CD14-positive monocyte (primary cell): ENCODE measurements around the gene ALPI. TPM values are rescaled to one million over a fixed set of nuclear protein-coding genes. Genes with fewer than 3 reads are reported as not detected.
"Not testable (repeated sequence)": the region's sequence is repeated elsewhere in the genome, so short reads cannot be mapped to it uniquely, and the experiment has no call there.

Experiments used
- DNase-seq, 3 donors: peaks; one replicate each; pipeline ENCODE4 v3.0.0-alpha.2; 2011 to 2022
- H2AFZ ChIP-seq: 2 replicates; pipeline ENCODE4 v1.6.0; 2012; ENCODE audit warnings: mild to moderate bottlenecking, low read depth, low read length, inconsistent platforms; ENCODE audit not compliant: insufficient read depth, poor library complexity, severe bottlenecking
- H3K27ac ChIP-seq, 2 donors: 1 replicate in 1 of 2; 2 replicates in 1 of 2; pipeline ENCODE4 v1.5.1; 2012 to 2013; ENCODE audit warnings: low read length in 2 of 2, control low read depth in 1 of 2, inconsistent platforms in 1 of 2, low read depth in 1 of 2, mild to moderate bottlenecking in 1 of 2
- H3K27me3 ChIP-seq, 2 donors: one replicate each; pipeline versions ENCODE4 v1.6.0 to v1.6.1; 2011 to 2013; ENCODE audit warnings: low read length in 2 of 2; ENCODE audit not compliant: control insufficient read depth in 2 of 2, insufficient read depth in 2 of 2
- H3K36me3 ChIP-seq, 2 donors: replicated peaks in 1 of 2; 1 replicate in 1 of 2; 2 replicates in 1 of 2; pipeline versions ENCODE4 v1.5.1 to v1.6.1; 2012 to 2013; ENCODE audit warnings: low read length in 2 of 2, control low read depth in 1 of 2, inconsistent platforms in 1 of 2, mild to moderate bottlenecking in 1 of 2; ENCODE audit not compliant: insufficient read depth in 2 of 2, control insufficient read depth in 1 of 2
- H3K4me1 ChIP-seq, 2 donors: 1 replicate in 1 of 2; 2 replicates in 1 of 2; pipeline versions ENCODE4 v1.5.1 to v1.6.1; 2012 to 2013; ENCODE audit warnings: low read length in 2 of 2, control low read depth in 1 of 2, inconsistent platforms in 1 of 2, mild to moderate bottlenecking in 1 of 2, moderate library complexity in 1 of 2; ENCODE audit not compliant: insufficient read depth in 2 of 2, control insufficient read depth in 1 of 2
- H3K4me2 ChIP-seq: replicated peaks from 2 replicates; pipeline ENCODE3; 2012; ENCODE audit warnings: low read length, moderate library complexity, mild to moderate bottlenecking; ENCODE audit not compliant: poor library complexity, severe bottlenecking; ENCODE audit errors: extremely low read depth
- H3K4me3 ChIP-seq, 3 experiments: fragments of 200-600 bp in 1 of 3; sonication (generic) in 1 of 3; replicated peaks in 1 of 3; 1 replicate in 2 of 3; 2 replicates in 1 of 3; pipeline ENCODE4 v1.5.1; 2011 to 2013; ENCODE audit warnings: low read length in 3 of 3, mild to moderate bottlenecking in 3 of 3, control low read depth in 2 of 3, low read depth in 2 of 3, inconsistent platforms in 1 of 3, moderate library complexity in 1 of 3
- H3K79me2 ChIP-seq: 2 replicates; pipeline ENCODE4 v1.6.0; 2012; ENCODE audit warnings: mild to moderate bottlenecking, control low read depth, inconsistent platforms, low read length, moderate library complexity; ENCODE audit not compliant: insufficient read depth
- H3K9ac ChIP-seq: 2 replicates; pipeline ENCODE4 v1.6.0; 2017; ENCODE audit warnings: low read length, mild to moderate bottlenecking; ENCODE audit not compliant: insufficient read depth, poor library complexity, severe bottlenecking
- H3K9me3 ChIP-seq, 2 donors: replicated peaks in 1 of 2; 1 replicate in 1 of 2; 2 replicates in 1 of 2; pipeline versions ENCODE4 v1.5.1 to v1.6.1; 2012 to 2013; ENCODE audit warnings: low read length in 2 of 2, control low read depth in 1 of 2; ENCODE audit not compliant: control insufficient read depth in 1 of 2, insufficient read depth in 1 of 2
- H4K20me1 ChIP-seq: 2 replicates; pipeline ENCODE4 v1.6.0; 2012; ENCODE audit warnings: mild to moderate bottlenecking, low read length, control low read depth, moderate library complexity; ENCODE audit not compliant: insufficient read depth
- H3K27ac Mint-ChIP-seq, 7 donors: one replicate each; pipeline ENCODE4 v1.8.0; 2020; ENCODE audit warnings: mild to moderate bottlenecking in 7 of 7, mixed read lengths in 7 of 7, moderate library complexity in 6 of 7, inconsistent platforms in 2 of 7
- H3K27me3 Mint-ChIP-seq, 3 donors: one replicate each; pipeline ENCODE4 v1.8.0; 2021 to 2022; ENCODE audit warnings: low read depth in 3 of 3, mild to moderate bottlenecking in 3 of 3, mixed read lengths in 3 of 3, moderate library complexity in 3 of 3, inconsistent platforms in 1 of 3
- H3K36me3 Mint-ChIP-seq, 2 donors: one replicate each; pipeline ENCODE4 v1.8.0; 2020; ENCODE audit warnings: mixed read lengths in 2 of 2, inconsistent platforms in 1 of 2, mild to moderate bottlenecking in 1 of 2
- H3K4me1 Mint-ChIP-seq: one replicate; pipeline ENCODE4 v1.8.0; 2020; ENCODE audit warnings: mild to moderate bottlenecking, mixed read lengths
- H3K4me3 Mint-ChIP-seq, 2 donors: one replicate each; pipeline ENCODE4 v1.8.0; 2020; ENCODE audit warnings: mild to moderate bottlenecking in 2 of 2, mixed read lengths in 2 of 2, moderate library complexity in 1 of 2
- H3K9me3 Mint-ChIP-seq, 7 donors: one replicate each; pipeline ENCODE4 v1.8.0; 2020 to 2022; ENCODE audit warnings: mixed read lengths in 7 of 7, mild to moderate bottlenecking in 6 of 7, moderate library complexity in 6 of 7, inconsistent platforms in 2 of 7
- WGBS: methylation state at CpG from one replicate; pipeline ENCODE4 v1.1.5; 2013; ENCODE audit warnings: missing lambda C conversion rate; ENCODE audit not compliant: insufficient coverage; 5-methylcytosine and 5-hydroxymethylcytosine counted together
- intact Hi-C, 2 donors: fragments of 100-400 bp; cut with micrococcal nuclease; formaldehyde crosslinking; loops; one replicate each; pipeline versions ENCODE4 v1.15.0 to v1.15.1; 2023
- polyA plus RNA-seq, 3 donors: library from polyadenylated mRNA; depleted of rRNA in 1 of 3; unstranded in 2 of 3; stranded (reverse) in 1 of 3; fragments of 300-500 nt in 2 of 3; fragments of >200 nt in 1 of 3; fragmentation: Illumina TruSeq in 2 of 3; gene quantifications; 1 replicate in 2 of 3; 2 replicates in 1 of 3; pipeline ENCODE4 v1.2.3, GENCODE V29; 2012 to 2021
- TF ChIP-seq, protein P1 (sequence below): fragments of 200-600 bp; IDR thresholded peaks from one replicate; pipeline ENCODE4 v1.8.0; 2022; ENCODE audit warnings: antibody characterized with exemption, mild to moderate bottlenecking

Gene ALPI
- polyA plus RNA-seq, 3 donors = not detected

DNA sequence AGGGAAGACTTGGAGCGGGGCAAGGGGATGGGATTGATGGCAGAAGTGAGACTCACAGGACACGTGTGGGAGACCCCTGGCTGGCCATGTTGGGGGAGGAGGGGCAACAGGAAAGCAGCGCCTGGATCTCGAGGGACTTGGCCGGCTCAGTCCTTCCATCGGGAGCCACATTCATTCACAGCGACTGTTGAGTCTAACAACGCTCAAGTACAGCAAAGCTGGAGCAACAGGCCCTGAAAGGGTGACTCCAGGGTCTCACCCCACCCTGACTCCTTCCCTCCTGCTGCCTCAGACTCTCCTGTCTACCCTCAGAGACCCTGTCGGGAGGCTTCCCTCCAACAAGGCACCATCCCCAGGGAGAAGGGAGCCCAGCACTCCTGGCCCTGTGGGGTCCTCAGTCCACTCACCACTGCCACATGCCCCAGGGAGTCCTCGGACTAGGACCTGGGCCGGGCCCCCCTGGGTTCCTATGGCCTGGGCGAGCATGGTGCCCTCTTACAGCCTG, 14.8 kb upstream of the ALPI start:
- H3K4me2 ChIP-seq = no peak overlapping the region
- H3K4me1 ChIP-seq = no peaks in the 10 kb centered on the region
- peaks cover 0 to 10% (median 8%) of the 10 kb centered on the region in 3 donors for H3K27me3 Mint-ChIP-seq
- no peak overlapping the region for H3K4me3 ChIP-seq
- intact Hi-C loops = loop anchor here in 1 of 2 donors (2.0 kb wide), 1 partner anchor 534 kb away; no protein-coding TSS in a partner anchor
- no peaks in the 10 kb centered on the region for H3K36me3 Mint-ChIP-seq
- H3K4me1 Mint-ChIP-seq = peaks cover 3% of the 10 kb centered on the region
- no peaks in the 10 kb centered on the region for H3K79me2 ChIP-seq
- no peaks in the 10 kb centered on the region for H3K9me3 ChIP-seq
- no peaks in the 10 kb centered on the region for H4K20me1 ChIP-seq
- H2AFZ ChIP-seq = no peak overlapping the region
- TF ChIP-seq, protein P1, sequence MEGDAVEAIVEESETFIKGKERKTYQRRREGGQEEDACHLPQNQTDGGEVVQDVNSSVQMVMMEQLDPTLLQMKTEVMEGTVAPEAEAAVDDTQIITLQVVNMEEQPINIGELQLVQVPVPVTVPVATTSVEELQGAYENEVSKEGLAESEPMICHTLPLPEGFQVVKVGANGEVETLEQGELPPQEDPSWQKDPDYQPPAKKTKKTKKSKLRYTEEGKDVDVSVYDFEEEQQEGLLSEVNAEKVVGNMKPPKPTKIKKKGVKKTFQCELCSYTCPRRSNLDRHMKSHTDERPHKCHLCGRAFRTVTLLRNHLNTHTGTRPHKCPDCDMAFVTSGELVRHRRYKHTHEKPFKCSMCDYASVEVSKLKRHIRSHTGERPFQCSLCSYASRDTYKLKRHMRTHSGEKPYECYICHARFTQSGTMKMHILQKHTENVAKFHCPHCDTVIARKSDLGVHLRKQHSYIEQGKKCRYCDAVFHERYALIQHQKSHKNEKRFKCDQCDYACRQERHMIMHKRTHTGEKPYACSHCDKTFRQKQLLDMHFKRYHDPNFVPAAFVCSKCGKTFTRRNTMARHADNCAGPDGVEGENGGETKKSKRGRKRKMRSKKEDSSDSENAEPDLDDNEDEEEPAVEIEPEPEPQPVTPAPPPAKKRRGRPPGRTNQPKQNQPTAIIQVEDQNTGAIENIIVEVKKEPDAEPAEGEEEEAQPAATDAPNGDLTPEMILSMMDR = no peak
- H3K27ac Mint-ChIP-seq = no peak overlapping the region
- no peaks in the 10 kb centered on the region for H3K9me3 Mint-ChIP-seq
- no peak overlapping the region for H3K4me3 Mint-ChIP-seq
- no peak overlapping the region for H3K9ac ChIP-seq
- no peaks in the 10 kb centered on the region for H3K36me3 ChIP-seq
- H3K27me3 ChIP-seq = no peaks in the 10 kb centered on the region
- H3K27ac ChIP-seq = no peak overlapping the region
- WGBS = 82% methylated on average over 12 of the region's 12 CpGs
- no peak for DNase-seq

DNA sequence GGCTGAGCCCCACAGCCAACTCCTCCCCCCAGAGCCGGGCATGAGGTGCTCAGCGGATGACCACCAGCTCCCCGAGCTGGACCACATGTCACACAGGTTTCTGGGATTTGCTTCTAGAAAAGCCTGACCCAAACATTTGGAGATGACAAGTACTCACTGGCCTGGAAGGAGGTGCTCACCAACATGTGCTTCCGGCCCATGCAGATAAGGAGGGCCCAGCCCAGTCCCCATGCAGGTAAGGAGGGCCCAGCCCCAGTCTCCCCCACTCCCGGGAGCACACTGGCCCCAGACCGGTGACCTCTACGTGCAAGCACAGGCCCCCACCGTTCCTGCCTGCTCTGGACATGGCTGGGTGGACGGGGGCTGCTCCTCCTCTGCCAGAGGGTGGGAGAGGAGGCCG, 14.0 kb upstream of the ALPI start:
- not testable (repeated sequence) for H3K4me2 ChIP-seq, H3K9me3 ChIP-seq, H3K4me3 ChIP-seq, H3K27ac ChIP-seq, H3K27ac Mint-ChIP-seq, H4K20me1 ChIP-seq, H2AFZ ChIP-seq, H3K27me3 ChIP-seq, H3K9ac ChIP-seq, H3K4me1 Mint-ChIP-seq, H3K4me1 ChIP-seq, H3K4me3 Mint-ChIP-seq, DNase-seq, H3K36me3 ChIP-seq, H3K9me3 Mint-ChIP-seq, H3K36me3 Mint-ChIP-seq, H3K79me2 ChIP-seq
- intact Hi-C loops = loop anchor here in 1 of 2 donors (2.0 kb wide), 1 partner anchor 535 kb away; no protein-coding TSS in a partner anchor
- 92% methylated on average over 2 of the region's 10 CpGs for WGBS
- H3K27me3 Mint-ChIP-seq = peaks cover 0 to 10% (median 5%) of the 10 kb centered on the region in 3 donors

DNA sequence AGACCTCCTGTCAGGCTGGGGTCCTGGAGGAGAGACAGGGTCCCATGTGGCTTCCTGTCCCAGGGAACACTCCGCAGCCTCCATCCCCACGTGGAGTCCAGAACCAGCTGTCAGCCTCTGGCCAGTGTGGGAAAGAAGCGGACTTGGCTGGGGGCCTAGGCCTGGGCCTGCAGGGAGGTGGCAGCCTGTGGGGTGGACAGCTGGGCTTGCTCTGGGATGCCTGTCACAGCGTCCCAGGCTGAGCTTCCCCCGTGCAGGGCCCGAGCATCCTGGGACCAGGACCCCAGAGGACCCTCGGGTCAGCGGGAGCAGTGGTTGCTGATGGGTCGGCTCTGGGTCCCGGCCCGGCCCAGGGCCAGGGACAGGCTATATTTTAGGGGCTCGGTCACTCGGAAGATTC, 13.5 kb upstream of the ALPI start:
- H3K9me3 Mint-ChIP-seq, H3K36me3 ChIP-seq, H3K36me3 Mint-ChIP-seq, H3K9me3 ChIP-seq, H3K4me3 ChIP-seq, intact Hi-C loops, H2AFZ ChIP-seq, H3K4me1 ChIP-seq, H3K9ac ChIP-seq, H3K79me2 ChIP-seq, H3K27ac Mint-ChIP-seq, H3K27me3 ChIP-seq, H3K4me3 Mint-ChIP-seq, H3K4me1 Mint-ChIP-seq, H3K27ac ChIP-seq, H3K4me2 ChIP-seq, H4K20me1 ChIP-seq, DNase-seq: not testable (repeated sequence)
- WGBS = 96% methylated on average over 7 of the region's 13 CpGs
- H3K27me3 Mint-ChIP-seq = peaks cover 0 to 10% (median 5%) of the 10 kb centered on the region in 3 donors

DNA sequence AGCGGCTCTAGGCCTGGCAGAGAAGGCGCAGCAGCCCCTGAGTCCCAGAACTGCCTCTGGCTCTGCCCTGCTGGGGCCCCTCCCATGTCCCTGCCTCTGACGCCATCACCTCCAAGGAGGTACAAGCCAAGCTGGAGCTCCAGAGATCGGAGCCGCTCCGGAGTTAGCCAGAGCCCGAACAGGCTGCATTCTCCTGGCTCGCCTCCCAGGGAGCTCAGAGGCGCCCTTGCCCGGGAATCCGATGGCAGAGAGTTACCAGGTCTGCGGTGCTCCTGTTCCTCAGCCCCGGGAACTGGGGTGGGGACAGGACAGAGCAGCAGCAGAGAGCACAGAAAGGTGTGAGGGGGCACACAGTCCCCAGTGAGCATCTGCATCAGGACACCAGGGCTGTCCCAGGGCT, 12.9 kb upstream of the ALPI start:
- peaks cover 0 to 10% (median 5%) of the 10 kb centered on the region in 3 donors for H3K27me3 Mint-ChIP-seq
- H3K9me3 ChIP-seq, H3K79me2 ChIP-seq, H2AFZ ChIP-seq, H4K20me1 ChIP-seq, H3K27ac ChIP-seq, H3K27me3 ChIP-seq, H3K4me1 Mint-ChIP-seq, H3K4me3 ChIP-seq, H3K9ac ChIP-seq, H3K9me3 Mint-ChIP-seq, intact Hi-C loops, H3K36me3 ChIP-seq, DNase-seq, H3K4me2 ChIP-seq, H3K4me1 ChIP-seq, H3K36me3 Mint-ChIP-seq, H3K4me3 Mint-ChIP-seq, H3K27ac Mint-ChIP-seq: not testable (repeated sequence)
- WGBS = 100% methylated on average over 1 of the region's 13 CpGs
